HG03565 (cell line): ENCODE data around the gene CCT8.
"Not testable (repeated sequence)": the region's sequence is repeated elsewhere in the genome, so short reads cannot be mapped to it uniquely, and the experiment has no call there.

Source experiments
- ATAC-seq: cut with Tn5 transposase; IDR thresholded peaks from one replicate; pipeline ENCODE4 v1.9.1; 2021; ENCODE audit warnings: mild to moderate bottlenecking, moderate library complexity; ENCODE audit not compliant: unreplicated experiment

Gene CCT8

DNA sequence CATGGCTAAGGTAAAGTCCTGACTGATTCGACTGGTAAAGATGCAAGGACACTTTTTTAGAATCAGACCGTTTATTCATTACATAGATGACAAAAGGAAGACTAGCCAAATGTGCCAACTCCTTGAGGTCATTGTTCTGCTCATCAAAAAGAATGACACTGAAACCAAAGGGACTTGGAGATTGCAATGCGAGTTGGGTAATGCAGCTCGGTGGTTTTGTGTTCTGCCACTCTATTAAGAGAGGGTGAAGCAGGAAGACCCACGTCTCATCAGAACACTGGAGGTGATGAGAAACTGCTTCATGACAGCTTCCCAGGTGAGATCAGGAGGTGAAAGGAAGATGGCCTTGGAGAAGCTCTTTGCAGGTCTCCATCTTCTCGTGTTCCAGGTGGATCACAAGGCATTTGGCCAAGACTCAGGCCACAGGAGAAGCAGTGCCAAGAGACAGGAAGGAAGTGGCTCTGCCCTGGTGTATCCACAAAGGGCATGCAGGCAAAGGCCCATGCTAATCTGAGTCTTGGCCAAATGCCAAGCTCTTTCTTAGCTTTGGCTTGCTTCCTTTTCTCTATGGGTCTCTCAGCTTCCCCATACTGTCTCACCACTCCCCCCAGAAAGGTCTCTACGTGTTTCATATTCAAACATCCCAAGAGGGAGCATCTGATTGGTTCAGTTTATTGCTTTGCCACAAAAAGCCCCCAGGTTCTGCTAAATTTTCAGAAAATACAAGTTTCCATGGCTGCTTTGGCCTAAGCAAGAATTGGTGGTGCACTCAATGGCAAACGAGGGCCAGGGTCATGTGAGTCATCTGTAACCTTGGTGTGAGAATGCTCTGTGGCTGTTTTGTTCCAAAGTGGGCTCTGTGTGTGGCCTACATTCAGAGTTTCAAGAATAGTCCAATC lies 5.7 kb upstream of the CCT8 start:
- ATAC-seq = peak; percentile 34

GRCh38 chr21:29077651-29078090 lies 4.2 kb upstream of the CCT8 start:
- no peak for ATAC-seq

DNA sequence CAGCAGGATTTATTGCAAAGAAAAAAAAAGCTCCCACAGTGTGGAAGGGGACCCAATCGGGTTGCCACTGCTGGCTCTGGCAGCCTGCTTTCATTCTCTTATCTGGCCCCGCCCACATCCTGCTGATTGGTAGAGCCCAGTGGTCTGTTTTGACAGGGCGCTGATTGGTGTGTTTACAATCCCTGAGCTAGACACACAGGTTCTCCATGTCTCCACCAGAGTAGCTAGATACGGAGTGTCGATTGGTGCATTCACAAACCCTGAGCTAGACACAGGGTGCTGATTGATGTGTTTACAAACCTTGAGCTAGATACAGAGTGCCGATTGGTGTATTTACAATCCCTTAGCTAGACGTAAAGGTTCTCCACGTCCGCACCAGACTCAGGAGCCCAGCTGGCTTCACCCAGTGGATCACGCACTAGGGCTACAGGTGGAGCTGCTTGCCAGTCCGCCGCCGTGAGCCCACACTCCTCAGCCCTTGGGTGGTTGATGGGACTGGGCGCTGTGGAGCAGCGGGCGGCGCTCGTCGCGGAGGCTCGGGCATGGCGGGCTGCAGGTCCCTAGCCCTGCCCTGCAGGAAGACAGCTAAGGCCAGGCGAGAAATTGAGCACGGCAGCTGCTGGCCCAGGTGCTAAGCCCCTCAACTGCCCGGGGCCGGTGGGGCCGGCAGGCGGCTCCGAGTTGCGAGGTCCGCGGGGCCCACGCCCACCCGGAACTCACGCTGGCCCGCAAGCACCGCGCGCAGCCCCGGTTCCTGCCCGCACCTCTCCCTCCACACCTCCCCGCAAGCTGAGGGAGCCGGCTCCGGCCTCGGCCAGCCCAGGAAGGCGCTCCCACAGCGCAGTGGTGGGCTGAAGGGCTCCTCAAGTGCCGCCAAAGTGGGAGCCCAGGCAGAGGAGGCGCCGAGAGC lies 3.5 kb upstream of the CCT8 start:
- not testable (repeated sequence) for ATAC-seq

GRCh38 chr21:29075706-29076466 lies 2.4 kb upstream of the CCT8 start:
- ATAC-seq = no peak

DNA sequence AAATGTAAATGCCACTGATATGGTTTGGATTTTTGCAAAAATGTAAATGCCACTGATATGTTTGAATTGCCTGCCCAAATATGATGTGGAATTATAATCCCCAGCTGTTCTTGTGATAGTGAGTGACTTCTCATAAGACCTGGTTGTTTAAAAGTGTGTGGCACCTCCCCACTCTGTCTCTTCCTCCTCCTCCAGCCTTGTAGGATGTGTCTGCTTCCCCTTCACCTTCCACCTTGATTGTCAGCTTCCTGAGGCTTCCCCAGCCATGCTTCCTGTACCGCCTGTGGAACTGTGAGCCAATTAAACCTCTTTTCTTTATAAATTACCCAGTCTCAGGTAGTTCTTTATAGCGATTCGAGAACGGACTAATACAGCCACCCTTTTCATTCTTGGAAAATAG lies 1.3 kb upstream of the CCT8 start:
- ATAC-seq = no peak

DNA sequence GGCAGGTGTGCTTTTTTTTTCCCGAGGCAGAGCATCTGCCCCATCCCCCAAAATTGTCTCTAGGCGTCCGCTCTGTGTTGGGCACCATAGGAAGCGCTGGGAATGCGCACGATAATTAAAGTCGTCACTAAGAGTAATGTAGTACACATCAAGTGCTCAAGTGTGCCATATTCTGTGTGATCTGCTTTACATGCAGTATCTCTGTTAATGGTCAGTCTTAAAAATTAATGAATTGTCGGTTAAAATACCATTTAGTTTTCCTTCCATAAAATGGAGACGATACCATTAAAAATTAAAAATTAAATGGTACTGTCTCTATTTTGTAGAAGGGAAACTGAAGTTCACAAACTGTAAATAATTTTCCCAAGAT lies 544 bp upstream of the CCT8 start:
- peak; percentile 11 for ATAC-seq

DNA sequence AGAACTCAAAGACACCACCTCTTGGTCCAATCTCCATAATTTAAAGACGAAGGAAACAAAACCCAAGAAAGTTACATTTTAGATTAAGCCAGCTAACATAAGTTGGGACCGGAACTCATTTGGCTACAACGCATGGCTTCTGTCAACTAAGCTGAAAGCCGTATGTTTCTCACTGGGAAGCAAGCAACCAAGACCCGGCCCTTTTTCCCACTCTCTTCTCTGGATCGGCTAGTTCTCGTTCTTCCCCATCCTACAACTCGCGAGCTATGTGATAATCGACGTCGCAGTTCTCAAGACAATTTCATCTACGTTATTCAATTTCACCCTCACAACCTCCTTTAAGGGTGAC lies 601 bp downstream of the CCT8 start:
- no peak for ATAC-seq

DNA sequence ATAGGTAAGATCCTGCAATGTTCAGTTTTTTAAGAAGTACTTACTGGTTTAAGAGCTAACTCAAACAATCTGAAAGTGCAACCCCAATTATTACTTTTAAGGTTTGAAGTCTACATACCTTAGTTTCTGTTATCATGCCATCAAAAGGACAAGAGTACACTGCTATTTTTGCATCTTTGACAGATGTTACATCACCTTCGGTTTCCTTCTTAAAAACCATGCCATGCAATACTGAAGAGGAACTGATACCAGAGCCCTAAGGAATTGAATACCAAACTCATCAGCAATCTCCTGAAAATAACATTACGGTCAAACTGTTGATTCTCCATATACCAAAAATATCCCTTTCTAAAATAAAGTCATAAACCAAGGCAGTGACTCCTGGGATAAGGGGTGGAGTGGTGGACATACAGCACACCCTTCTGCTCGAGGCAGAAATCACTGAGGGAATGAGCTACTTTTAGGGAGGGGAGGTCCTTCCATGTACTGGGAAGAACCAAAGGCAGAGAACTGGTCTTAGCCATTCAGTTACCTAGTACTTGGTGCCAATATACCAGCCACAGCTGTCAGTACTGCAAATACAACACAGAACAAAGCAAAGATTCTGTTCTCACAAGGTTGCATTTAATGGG lies 8.5 kb downstream of the CCT8 start:
- peak; percentile 97 for ATAC-seq

- no peak for ATAC-seq
These were observed 16.9 kb downstream of the CCT8 start for GRCh38 chr21:29056538-29057050.

DNA sequence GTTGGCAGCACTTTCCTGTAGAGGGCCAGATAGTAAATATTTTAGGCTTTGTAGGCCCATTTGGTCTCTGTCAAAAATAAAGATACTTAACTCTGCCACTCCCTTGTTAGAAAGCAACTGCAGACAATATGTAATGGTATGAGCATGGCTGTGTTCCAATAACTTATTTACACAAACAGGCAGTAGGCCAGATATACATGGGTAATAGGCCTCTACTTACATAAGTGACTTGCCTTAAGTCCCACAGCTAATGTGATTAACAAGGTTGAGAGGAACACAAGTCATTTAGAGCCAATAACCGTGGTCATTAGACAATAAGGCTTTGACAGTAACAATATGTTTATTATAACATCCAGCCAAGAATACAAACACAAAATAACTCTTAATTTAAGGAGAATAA lies 17.4 kb downstream of the CCT8 start:
- no peak for ATAC-seq

DNA sequence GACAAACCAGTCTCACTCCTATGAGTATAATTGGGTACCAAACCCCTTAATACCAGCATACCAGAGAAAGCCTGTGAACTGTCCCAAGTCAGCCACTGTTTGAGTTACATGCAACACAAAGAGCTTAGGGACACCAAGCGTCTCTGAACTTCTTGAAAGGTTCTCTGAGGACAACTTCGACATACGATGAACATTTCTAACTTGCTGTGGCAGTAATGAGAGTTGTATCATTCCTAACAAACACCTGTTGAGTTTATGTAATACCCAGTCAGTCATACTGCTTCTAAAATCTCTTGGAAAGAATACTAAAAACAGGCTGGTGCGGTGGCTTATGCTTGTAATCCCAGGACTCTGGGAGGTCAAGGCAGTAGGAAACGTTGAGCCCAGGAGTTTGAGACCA lies 18.4 kb downstream of the CCT8 start:
- ATAC-seq = no peak

GRCh38 chr21:29053656-29054055 lies 19.8 kb downstream of the CCT8 start:
- ATAC-seq = no peak

DNA sequence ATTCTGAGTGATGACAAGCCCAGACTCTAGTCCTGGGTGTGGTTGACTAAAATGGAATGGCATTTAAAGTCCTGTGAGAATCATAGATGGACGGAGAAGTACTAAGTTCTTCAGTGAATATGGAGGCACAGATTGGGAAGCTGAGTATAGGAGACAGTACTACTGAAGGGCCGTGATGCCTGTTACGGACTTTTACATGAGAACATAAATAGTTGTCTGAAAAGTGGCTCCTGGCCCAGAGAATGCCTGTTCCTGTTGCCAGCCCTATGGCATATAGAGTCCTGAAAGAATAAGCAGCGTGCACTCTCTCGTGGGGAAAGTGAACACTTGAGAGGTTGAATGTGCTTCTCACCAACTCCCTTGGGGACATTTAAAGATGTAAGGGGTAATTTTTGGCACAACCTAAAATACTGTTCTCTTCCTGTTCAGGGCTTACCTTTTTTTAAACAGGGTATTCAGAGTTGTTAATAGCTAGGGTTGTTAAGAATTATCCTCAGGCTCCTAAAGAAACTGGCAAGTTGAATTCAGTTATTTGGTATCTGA lies 20.4 kb downstream of the CCT8 start:
- ATAC-seq = no peak

DNA sequence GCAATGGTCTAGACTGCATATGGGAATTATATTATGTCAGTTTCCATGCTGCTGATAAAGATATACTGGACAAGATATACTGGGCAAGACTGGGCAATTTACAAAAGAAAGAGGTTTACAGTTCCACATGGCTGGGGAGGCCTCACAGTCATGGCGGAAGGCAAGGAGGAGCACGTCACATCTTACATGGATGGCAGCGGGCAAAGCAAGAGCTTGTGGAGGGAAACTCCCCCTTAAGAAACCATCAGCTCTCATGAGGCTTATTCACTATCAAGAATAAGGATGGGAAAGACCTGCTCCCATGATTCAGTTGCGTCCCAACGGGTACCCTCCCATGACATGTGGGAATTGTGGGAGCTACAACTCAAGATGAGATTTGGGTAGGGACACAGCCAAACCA lies 21.2 kb downstream of the CCT8 start:
- ATAC-seq = no peak

DNA sequence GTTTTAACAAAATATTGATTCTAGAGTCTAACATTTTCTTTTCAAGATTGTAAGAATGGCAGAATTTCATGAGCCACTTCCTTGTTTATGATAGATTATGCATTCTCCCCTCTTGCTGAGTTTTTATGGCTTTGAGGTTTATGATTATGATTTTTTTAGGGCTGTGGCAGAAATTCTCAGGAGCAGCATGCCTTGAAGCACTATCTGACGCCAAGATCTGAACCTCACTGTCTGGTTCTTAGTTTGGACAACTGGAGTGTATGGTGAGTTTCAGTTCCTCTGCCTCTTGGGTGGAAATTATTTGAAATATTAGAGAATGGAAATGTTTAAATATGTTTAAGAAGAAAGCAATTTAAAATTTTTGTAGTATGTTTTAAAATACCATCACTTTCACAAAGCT lies 38.8 kb downstream of the CCT8 start:
- ATAC-seq = no peak

- no peak for ATAC-seq
These were observed 39.6 kb downstream of the CCT8 start for GRCh38 chr21:29033871-29034270.

DNA sequence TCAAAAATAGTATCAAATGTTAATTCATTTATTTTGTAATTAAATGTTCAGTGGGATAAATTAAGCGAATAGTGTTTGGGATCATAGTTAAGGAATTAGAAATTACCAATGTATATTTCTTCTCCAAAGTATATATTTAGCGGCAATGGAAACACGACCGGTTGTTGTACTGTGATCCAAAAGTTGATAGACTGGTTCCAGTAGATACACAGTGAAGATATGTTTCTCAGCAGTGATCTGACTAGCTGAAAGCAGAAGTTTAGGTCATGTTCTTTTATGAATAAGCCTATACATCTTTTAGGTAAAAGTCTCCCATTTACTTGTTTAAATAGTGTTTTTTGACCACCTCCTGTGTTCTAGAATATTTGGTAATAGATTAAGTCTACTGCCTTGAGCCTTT lies 40.1 kb downstream of the CCT8 start:
- ATAC-seq = no peak

- no peak for ATAC-seq
These were observed 42.5 kb downstream of the CCT8 start for GRCh38 chr21:29030909-29031308.

- ATAC-seq = no peak
These were observed 43.9 kb downstream of the CCT8 start for GRCh38 chr21:29029524-29029923.

DNA sequence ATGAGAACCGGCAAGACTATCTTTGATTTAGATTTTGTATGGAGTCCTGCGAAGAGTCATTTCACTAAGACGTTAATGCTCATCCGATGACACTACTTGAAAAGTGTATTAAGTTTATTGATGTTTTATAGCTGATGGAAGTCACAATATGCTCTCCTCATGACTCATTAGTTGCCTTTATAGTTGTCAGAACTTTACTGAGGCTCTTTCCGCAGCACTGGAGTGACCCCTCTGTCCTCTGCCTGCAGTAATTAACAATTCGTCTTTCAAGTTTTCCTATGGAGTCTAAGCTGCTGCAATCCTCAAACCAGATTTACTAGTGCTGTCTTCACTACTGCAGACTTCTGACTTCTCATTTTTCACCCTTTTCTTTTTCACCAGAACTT lies 48.1 kb downstream of the CCT8 start:
- ATAC-seq = no peak
